OCI-M2 (cell line): Measurements from ENCODE around the gene LILRA2.
"Not testable (repeated sequence)": the region's sequence is repeated elsewhere in the genome, so short reads cannot be mapped to it uniquely, and the experiment has no call there.

ENCODE experiments used
- DNase-seq: peaks from one replicate; lab custom pipeline; 2025; ENCODE audit not compliant: unreplicated experiment; lab: John Stamatoyannopoulos, UW

LILRA2 gene

DNA sequence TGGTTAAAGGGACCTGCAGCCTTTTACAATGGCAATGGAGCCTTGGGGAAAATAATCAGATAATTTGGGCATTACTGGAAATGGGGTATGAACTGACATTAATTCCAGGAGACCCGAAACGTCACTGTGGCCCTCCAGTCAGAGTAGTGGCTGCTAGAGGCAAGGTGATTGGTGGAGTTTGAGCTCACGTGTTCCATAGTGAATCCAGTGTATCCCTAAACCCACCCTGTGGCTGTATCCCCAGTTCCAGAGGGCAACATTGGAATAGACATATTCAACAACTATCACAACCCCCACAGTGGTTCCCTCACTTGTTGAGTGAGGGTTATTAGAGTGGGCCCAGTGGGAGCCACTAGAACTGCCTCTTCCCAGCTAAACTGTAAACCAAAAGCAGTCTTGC lies 3.3 kb upstream of the LILRA2 start:
- no peak for DNase-seq

DNA sequence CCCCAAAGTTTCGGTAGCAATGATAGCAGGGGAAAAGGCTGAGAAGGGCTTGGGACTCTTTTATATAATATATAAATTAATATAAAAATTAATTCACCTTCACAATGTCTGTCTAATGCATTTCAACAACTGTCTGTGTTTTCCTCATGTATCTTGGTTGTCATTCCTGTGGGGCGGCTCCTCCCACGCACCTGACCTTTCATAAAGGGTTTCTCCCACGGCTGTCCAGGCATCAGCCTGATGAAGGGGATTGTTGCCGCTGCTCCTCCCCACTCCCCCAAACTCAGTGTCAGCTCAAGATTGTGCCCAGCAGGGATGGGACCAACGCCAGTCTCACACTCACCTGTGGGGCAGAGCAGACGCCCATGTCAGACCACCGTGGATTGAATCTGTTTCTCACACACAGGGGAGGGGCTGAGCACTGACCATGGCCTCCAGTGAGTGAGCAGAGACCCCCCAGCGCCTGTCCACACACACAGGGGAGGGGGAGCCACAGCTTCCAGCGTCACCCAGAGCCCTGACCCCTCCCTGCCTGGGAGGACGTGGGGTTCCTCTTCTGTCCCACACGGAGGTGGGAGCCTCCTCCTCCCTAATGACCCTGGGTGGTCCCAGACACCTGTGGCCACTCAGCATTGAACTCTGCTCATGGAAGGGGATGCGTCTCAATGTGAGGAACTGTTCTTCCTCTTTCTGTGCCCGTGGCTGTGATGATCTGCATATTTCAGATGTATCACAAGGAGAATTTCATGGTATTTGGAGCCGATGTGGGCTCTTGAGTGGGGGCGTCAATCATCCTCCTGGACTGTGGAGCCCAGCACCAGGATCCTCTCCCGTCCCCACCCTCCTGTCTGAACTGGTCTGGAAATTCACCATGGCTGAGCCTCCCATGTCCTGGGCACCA lies 1.6 kb upstream of the LILRA2 start:
- not testable (repeated sequence) for DNase-seq

DNA sequence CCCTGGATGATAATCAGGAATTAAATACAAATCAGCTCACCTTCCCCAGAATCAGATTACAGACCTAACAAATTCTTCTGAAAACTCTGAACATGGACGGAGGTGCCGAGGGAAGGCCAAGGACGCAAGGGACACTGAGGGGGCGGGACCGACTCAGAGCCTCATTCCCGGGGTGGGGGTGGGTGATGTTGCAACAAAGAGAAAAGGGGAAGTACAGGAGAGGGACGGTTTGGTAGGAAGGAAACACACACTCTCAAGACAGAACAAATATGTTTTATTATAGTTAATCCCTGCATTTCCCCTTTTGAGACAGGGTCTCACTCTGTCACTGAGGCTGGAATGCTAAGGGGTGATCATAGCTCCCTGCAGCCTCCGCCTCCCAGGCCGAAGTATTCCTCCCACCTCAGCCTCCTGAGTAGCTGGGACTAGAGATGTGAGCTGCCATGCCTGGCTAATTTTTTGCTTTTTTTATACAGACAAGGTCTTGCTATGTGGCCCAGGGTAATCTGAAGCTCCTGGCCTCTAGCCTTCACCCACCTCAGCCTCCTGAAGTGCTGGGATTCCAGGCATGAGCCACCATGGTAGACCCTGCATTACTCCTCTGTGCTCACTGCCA lies 786 bp upstream of the LILRA2 start:
- DNase-seq: no peak

GRCh38 chr19:54574051-54574450 lies 461 bp downstream of the LILRA2 start:
- no peak for DNase-seq

GRCh38 chr19:54574527-54575056 lies 1.0 kb downstream of the LILRA2 start:
- DNase-seq: no peak

- not testable (repeated sequence) for DNase-seq
These were observed 1.6 kb downstream of the LILRA2 start for GRCh38 chr19:54575205-54575604.

DNA sequence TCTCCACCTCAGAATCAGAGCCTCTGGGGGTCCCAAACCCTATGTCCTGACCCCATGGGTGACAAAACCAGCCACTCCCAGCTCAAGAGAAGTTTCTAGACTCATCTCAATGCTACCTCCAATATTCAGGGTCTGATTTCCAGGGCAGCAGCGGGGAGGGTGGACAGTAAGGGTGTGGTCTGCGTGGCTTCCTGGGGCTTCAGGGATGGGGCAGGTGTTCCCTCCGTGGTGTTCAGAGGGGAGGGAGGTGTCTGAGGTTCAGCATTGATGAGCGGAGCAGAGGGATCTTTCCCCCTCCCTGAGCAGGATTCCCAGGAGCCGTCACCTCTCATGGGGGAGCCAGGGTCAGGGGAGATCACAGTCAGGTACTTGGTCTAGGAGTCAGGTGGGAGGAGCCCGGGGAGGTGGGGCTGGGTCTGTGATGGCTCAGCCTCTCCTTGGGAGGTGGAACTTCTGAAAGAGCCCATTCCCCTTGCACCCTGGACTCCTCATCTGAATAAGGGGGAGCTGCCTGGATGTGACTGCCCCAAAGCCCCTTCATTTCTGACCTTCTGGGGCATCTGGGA lies 2.9 kb downstream of the LILRA2 start:
- no peak for DNase-seq

- DNase-seq: no peak
These were observed 3.7 kb downstream of the LILRA2 start for GRCh38 chr19:54577334-54577733.

- not testable (repeated sequence) for DNase-seq
These were observed 4.7 kb downstream of the LILRA2 start for GRCh38 chr19:54578268-54578667.

DNA sequence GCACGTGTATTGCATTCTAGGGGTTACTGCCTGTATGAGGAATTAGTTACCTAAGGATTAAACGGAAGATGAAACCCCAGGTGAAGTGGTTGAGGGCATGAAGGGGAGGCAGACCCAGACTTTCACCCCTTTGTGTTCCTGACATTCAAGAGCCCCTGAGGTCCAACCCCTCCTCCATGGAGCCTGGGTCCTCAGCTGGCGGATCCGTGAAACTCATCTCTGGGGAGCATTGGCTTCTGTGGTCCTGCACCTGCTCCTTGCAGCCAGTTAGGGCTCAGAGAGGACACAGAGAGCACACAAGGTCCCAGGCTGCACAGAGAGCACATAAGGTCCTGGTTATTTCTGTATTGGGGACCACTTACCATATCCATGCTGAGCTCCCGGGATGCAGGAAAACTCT lies 12.8 kb downstream of the LILRA2 start:
- DNase-seq: no peak

DNA sequence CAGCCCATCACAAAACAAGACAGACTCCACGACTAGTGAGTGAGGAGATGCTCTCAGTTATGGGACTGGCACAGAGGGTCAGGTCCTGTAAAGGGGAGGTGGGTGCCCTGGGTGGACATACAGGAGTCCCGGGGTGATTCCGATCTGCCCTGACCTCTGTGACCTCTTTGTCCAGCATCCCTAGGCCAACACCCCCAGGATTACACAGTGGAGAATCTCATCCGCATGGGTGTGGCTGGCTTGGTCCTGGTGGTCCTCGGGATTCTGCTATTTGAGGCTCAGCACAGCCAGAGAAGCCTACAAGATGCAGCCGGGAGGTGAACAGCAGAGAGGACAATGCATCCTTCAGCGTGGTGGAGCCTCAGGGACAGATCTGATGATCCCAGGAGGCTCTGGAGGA lies 13.4 kb downstream of the LILRA2 start:
- no peak for DNase-seq

DNA sequence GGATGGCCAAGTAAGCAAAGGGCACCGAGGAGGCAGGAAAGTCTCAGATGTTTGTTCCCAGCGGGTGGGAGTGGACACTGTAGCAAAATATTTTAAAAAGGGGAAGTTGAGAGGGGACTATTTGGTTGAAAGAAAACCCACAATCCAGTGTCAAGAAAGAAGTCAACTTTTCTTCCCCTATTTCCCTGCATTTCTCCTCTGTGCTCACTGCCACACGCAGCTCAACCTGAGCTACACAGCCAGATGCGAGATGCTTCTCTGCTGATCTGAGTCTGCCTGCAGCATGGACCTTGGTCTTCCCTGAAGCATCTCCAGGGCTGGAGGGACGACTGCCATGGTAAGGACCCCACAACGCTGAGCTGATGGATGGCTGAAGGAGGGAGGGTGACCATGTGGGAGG lies 19.9 kb downstream of the LILRA2 start, which contains the start of gene LILRA1:
Gene LILRA1 (plus strand): TSS at position 188 of the 400 bp plus-strand sequence. CDS start 613 bp downstream, outside the sequence.
- not testable (repeated sequence) for DNase-seq

DNA sequence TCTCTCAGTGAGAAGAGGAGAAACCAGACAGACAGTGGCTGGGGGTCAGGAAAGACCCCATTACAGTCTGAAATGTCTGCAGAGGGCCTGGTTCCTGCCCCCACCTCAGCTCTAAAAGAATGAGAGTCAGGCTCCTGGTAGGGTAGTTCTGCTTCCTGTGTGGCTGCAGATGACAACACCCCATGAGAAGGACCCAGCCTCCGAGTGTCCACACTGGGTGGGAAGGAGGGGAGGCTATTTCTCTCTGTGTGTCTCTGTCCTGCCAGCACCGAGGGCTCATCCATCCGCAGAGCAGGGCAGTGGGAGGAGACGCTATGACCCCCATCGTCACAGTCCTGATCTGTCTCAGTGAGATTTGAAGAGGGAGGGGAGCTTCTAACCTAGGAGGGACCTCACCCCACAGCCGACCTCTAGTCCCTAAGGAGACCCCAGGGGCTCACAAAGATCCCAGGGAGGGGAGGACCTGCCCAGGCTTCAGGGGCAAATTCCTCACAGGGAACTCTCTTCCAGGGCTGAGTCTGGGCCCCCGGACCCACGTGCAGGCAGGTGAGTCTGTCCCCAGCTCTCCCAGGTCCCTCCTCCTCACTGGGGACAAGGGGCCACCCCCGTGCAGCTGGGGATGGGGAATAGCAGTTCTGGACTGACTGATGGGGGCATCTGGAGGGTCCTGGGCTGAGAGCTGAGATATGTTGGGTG lies 20.5 kb downstream of the LILRA2 start:
- DNase-seq: not testable (repeated sequence)

GRCh38 chr19:54594737-54595136 lies 21.1 kb downstream of the LILRA2 start:
- DNase-seq: no peak

- DNase-seq: not testable (repeated sequence)
These were observed 22.3 kb downstream of the LILRA2 start for GRCh38 chr19:54595680-54596436.

DNA sequence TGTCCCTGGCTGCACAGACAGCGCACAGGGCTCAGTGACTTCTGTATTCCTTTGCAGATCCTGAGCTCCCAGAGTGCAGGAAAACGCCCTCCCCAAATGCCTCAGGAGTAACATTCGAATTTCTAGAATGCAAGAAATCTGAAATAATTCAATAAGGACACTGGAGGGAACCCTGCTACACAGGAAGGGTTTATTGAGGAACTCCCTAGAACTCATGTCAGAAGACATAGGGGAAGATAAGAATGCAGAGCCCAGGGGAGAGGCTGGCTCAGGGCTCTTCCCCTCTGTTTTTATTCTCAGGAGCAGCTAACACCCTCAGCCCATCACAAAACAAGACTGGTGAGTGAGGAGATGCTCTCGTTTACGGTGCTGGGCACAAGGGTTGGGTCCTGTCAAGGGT lies 26.6 kb downstream of the LILRA2 start:
- DNase-seq: no peak

DNA sequence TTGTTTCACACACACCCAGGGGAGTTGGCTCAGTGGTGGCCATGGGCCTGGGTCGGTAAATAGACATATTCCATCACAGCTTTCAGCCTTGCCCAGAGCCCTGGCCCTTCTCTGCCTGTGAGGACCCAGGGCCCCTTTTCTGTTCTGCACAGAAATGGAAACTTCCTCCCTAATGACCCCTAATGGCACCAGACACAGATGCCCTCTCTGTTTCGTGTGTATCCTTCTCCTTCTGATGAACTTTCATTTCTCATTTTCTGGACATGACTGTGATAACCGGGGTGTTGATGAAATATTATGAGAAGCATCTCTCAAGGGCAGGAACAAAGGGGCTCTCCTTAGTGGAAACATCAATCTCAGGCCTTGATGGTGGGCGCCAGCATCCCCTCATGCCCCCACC lies 32.6 kb downstream of the LILRA2 start:
- DNase-seq: no peak

- DNase-seq: no peak
These were observed 33.5 kb downstream of the LILRA2 start for GRCh38 chr19:54606891-54607784.

DNA sequence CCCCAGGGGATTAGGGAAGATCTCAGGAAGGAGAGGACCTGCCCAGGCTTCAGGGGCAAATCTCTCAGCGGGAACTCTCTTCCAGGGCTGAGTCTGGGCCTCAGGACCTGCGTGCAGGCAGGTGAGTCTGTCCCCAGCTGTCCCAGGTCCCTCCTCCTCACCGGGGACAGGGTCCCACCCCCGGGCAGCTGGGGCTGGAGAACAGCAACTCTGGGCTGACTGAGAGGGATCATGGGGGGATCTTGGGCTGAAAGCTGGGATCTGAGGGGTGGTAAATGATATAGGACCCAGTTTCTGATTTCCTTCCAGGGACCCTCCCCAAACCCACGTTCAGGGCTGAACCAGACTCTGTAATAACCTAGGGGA lies 34.2 kb downstream of the LILRA2 start:
- DNase-seq: no peak
